ENCODE results near the gene FCN2. TPM values are rescaled to one million over a fixed set of nuclear protein-coding genes. Genes with fewer than 3 reads are reported as not detected.
"Not testable (repeated sequence)": the region's sequence is repeated elsewhere in the genome, so short reads cannot be mapped to it uniquely, and the experiment has no call there.

The FCN2 gene
- total RNA-seq, 1 donor from 2014 or later, result 2.6 TPM

DNA sequence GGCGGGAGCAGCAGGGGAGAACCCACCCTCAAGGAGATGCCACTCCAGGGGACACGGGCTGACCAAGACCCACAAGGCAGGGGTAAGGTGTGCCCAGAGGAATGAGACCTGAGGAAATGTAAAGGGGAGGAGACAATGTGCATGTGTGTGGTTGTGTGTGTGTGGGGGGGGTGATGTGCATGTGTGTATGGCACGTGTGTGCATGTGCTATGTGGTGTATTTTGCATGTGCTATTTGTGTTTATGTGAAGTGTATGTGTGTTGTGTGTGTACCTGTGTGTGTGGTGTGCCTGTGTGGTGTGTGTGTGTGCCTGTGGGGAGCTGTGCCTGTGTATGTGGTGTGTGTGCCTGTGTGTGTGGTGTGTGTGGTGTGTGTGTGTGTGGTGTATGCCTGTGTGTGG is 33.5 kb upstream of the FCN2 start:
- DNase-seq (ENCODE audit: low spot score), result no peak

DNA sequence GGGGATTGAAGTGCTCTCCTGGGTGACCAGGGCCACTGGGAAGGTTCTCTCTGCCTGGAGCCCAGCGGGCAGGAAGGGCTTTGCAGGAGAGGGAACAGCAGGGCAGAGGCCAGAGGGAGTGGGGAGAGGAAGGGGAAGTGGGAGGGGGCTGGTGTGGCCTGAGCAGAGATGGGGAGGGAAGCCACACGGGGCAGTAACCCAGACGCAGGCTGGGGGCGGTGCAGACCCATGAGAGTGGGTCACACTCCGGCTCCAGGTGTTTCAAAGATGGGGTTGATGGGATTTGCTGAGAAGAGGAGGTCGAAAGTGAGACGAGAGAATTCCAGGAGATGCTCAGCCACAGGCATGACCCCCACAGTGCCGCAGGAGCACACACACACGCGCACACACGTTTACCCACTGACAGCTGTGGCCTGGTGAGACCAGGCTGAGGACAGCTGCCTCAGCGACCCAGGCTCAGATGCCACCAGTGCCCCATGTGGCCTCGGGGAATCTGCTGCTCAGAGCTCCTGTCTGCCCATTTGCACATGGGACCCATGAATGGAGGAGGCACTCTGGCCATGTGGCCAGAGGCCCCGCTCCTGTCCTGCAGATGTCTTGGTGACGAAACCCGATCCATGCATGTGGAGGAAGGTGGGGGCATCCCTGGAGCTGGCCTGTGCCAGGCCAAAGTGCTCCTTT is 32.7 kb upstream of the FCN2 start:
- DNase-seq (ENCODE audit: low spot score), result no peak

DNA sequence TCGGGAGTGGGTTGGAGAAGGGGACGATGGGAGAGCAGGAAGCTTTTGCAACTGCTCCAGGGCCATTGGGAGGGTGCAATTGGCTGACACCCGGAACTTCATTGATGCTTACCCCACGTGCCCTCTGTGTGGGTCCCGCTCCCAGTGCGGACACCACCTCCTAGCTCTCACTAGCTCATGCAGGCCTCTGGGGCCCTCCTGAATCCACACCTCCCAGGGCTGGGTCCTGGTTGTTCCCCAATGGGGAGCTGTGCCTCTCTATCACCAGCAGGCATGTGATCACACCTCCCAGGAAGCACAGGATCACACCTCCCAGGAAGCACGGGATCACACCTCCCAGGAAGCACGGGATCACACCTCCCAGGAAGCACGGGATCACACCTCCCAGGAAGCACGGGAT is 32.1 kb upstream of the FCN2 start:
- DNase-seq (ENCODE audit: low spot score), result no peak

DNA sequence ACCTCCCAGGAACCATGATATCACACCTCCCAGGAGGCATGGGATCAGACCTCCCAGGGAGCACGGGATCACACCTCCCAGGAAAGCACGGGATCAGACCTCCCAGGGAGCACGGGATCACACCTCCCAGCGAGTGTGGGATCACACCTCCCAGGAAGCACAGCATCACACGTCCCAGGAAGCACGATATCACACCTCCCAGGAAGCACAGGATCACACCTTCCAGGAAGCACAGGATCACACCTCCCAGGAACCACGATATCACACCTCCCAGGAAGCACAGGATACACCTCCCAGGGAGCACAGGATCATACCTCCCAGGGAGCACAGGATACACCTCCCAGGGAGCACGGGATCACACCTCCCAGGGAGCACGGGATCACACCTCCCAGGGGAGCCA is 30.0 kb upstream of the FCN2 start:
- no peak for DNase-seq (ENCODE audit: low spot score)

DNA sequence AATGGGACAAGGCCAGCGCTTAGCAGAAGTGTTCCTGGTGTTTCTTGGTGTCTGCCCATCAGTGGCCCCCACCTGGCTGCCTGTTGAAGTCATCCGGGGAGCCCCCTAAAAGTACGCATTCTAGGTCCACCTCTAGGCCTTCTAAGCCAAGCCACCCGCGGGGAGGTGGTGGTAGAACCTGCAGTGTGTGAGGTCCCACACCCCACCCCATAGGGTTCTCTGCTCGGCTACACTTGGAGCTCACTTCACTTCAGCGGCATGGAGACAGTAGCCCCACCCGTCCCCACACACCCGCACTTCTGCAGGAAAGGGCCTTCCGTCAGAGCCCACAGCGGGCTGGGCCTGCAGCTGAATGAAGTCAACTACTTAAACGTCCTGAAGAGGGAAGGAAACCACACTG is 29.6 kb upstream of the FCN2 start:
- no peak for DNase-seq (ENCODE audit: low spot score)

DNA sequence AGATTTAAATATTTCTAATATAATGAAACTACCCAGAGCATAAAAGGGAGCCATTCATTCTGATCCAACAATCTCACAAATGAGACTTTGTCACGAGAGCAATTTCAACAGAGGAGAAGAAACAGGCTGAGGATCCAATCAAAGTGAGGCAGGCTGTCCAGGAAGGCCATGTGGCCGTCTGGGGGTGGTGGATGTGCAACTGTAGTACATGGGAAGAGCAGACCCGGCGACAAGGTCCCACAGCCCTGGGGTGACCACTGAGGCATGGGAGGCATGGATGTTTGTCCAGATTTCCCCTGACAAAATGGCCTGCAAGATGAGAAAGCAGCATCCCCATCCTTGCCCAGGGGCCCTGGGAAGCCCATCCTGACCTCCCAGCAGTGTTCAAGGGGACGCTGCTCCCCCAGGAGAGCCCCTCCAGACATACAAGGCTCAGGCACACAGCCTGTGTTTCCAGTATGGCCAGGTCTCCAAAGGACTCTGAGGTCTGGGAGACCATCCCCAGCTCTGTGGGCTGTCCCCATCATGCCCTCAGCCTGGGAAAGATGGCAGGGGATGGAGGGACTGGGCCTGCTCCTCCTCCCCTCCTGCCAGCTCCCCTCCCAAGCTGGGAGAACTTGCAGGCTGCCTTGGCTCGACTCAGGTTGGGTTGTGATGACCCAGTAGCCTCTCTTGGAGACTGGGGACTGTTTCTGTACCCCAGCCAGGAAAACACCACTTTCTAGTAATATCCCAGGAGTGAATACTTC is 27.5 kb upstream of the FCN2 start:
- no peak for DNase-seq (ENCODE audit: low spot score)

DNA sequence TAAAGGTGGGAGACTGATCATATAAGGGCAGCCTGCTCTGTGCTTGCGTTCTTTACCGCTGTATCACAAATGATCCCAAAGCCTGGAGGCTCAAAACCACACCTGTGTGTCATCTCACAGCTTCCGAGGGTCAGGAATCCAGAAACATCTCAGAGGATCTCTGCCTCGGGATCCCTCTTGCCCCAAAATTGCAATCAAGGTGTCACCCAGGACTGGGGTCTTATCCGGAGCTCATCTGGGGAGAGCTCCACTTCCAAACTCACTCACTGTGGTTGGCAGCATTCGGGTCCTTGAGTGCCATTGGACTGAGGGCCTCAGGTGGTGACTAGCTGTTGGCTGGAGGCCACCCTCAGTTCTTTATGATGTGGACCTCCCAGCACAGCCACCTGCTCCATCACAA is 26.7 kb upstream of the FCN2 start:
- DNase-seq (ENCODE audit: low spot score), result no peak

DNA sequence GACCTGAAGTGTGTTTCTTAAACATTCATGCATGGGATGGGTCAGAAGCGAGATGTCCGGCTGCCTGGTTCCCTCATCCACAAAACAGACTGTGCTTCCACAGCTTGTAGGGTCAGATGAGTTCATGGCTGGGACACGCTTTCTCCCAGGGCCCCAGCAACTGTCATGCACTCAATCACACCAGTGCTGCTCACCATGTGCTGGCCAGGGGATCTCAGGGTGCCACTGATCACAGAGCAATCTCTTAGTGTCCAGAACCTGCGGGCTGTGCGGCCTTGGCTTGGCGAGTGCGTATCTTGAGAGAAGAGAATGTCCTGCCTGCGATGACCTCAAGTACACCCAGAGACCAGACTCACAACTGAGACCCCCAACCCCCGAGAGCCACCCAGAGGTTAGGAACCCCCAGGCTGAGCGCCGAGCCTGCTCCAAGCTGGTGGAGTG is 26.0 kb upstream of the FCN2 start:
- DNase-seq (ENCODE audit: low spot score), result no peak

DNA sequence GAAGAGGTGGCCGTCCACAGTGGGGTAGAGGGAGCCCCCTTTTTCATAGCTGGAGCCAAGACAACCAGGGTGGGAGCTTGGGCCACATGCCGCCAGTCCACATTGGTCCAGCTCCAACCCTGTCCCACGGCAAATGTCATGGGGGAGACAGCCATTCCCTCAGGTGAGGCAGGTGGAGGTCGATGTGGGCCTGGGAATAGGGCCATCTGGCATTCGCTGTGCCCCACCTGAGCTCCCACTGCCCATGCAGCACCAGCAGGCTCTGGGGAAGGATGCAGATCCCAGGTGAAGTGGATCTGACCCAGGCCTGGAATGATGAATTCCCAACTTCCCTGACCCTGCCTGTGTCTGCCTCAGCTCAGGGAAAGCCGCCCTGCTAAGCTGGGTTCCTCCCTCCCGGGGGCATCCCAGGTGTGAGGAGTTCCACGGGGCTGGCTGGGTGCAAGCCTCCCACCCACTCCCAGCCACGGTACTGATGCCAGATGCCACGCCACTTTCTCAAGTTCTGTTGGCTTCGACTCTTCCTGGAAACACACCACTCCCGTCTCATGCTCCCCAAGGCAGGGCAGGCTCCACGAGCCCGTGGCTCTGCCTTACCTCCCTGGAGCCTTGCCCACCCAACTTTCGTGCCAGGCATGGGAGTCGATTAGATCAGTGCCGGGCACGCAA is 25.2 kb upstream of the FCN2 start:
- no peak for DNase-seq (ENCODE audit: low spot score)

DNA sequence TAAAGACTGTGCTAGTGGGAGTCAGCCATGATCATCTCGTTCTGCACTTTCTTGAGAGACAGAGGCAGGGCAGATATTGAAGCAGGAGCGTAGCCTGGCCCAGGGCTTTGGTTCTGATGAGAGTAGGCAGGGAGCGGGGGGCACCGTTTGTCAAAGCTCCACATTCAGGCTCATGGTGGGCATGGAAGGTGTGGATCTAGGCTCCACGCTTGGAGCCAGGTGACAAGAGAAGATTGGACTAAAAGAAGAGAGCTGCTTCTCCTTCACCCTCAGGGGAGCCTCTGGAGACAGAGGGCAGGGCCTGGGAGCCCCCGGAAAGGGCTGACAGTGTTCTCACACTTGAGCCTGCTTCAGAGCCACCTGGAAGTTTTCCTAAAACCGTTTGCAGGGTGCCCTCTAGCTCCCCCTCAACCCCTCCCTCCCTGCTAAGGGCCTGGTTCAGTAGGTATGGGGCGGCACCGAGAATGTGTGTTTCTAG is 24.7 kb upstream of the FCN2 start:
- no peak for DNase-seq (ENCODE audit: low spot score)

DNA sequence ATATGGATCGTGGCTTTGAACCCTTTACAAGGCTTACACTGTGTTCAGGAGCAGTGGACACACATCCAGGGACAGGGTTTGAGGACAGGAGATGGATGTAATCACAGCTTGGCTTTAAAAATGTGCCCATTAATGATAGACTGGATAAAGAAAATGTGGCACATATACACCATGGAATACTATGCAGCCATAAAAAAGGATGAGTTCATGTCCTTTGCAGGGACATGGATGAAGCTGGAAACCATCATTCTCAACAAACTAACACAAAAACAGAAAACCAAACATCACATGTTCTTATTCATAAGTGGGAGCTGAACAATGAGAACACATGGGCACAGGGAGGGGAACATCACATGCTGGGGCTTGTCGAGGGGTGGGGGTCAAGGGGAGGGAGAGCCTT is 23.2 kb upstream of the FCN2 start:
- DNase-seq (ENCODE audit: low spot score), result not testable (repeated sequence)

DNA sequence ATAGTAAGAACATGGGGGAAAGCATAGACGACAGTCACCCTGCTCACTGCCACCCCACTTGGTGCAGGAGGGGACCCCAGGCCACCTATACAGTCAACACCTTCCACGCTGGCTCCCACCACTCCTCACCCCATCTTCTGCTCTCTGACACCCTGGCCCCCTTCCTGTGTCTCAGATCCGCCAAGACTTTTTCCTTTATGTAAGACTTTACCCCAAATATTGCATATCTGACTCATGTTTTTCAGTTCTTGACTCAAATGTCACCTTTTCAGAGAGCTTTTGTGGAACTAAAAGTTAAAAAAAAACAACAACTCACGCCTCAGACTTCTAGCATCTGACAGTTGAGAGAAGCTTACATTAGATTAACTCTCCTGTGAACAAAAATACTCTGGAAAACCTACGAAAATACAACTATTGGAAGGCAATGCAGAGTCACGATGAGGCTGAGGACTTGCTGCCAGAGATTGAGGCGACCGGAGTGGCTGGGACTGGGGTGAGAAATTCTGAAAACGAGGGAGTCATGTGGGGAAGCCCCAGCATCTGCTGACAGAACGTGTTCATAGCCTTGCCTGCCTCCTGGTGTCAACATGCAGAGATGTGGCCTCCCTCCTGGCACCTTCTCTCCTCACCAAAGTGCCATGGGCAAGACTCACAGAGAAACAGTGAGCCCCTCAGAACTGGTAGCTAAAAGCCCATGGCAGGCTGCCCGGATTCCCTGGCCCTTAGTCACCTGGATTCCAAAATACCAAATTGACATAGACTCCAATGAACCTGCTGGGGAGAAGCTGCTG is 22.4 kb upstream of the FCN2 start:
- no peak for DNase-seq (ENCODE audit: low spot score)

DNA sequence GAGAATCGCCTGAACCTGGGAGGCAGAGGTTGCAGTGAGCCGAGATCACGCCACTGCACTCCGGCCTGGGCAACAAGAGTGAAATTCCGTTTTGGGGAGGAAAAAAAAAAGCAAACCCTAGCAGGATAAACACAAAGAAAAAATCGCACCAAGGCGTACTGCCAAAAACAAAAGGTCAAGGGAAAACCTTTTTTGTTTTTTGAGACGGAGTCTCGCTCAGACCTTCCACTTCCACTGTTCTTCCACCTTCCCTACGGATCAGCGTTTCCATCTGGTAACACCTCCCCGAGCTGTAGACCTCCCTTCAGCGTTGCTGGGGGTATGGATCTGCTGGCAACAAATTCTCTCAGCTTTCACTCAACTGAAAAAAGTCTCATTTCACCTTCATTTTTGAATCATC is 20.1 kb upstream of the FCN2 start:
- DNase-seq (ENCODE audit: low spot score), result no peak

DNA sequence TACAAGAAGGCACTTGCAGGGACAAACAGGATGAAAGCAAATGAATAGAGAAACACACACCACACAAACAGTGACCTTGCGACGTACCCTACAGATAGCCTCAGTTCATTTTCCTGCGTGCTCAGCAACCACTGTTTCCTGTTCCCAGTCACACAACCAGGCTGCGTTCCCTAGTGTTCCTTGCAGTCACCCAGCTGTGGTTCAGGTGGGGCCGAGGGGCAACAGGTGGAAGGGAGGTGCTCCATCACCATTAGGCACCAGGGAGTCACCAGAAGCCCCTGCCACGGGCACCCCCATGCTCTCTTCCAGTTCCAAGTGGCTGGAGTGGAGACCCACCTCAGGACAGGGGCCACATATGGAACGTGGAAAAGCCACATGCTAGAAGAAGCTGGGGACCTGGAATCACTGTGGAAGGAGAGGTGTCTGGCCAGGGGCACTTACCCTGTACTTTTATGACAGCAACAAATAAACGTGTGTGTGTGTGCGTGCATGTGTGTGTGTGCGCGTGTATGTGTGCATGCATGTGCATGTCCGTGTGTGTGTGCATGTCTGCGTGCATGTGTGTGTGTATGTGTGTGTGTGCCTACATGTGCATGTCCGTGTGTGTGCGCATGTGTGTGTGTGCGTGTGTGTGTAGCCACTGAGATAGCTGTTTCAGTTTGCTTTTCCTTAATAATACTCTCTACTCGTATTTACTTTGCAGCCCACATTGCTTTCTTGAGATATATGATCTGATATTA is 18.8 kb upstream of the FCN2 start:
- DNase-seq (ENCODE audit: low spot score), result no peak

DNA sequence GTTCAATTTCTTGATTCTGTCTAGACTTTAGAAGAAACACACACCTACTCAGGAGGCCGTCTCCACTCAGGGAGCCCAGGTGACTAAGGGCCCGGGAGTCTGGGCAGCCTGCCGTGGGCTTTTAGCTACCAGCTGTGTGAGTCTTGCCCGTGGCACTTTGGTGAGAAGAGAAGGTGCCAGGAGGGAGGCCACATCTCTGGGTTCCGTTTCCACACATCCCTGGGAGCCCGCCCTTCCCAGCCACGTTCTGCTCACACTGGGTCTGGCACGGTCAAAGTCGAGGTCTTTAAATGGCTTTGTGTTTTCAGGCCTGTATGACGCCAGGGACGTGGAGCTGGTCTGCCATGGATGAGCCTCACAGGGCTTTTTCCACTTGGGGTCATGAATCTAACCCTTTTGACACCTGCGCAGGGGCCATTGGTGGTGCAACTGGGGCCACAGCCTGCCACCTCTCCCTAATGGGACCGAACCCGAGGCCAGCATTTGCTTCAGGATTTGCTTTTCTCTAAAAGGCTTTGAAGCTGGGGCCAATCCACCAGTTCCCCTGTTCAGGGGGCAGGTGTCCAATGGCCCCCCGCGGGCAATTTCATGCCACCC is 17.2 kb upstream of the FCN2 start:
- no peak for DNase-seq (ENCODE audit: low spot score)

DNA sequence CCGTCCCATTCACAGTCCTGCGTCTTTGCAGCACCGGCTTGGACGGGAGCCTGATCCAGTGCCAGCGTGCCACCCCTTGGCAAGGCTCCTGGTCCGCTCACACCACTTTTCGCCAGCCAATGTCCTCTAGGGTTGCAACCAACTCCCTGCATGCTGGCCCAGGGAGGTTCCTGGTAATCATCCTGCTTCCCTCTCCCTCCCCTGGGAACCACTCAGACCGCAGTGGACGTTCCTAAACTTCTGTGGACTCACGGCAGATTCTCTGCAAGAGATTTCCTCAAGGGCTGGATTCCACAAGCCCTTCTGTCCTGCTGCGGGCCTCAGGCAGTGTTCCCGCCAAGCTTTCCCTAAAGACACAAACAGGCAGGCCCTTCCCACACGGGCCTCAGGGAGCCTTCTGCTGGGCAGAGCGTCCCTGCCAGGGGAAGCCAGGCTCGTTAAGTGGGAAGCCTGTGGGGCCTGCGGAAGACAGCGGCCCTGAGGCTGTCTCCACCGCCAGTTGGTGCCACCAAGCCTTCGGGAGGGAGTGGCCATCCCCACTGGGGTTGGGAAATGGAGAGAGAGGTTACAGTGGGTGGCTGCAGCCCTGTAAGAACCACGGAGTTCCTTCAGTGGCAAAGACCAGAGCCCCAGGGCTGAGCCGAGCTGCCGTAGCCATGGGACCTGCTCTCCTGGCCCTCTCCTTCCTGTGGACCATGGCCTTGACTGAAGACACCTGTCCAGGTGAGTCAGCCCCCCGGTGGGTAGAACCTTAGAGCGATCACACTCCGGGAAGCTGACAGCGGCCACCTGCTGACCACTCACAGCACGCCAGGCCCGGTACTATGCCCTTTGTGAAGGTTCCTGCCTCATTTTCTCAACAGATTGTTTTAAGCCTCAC is 16.4 kb upstream of the FCN2 start:
- DNase-seq (ENCODE audit: low spot score), result no peak

DNA sequence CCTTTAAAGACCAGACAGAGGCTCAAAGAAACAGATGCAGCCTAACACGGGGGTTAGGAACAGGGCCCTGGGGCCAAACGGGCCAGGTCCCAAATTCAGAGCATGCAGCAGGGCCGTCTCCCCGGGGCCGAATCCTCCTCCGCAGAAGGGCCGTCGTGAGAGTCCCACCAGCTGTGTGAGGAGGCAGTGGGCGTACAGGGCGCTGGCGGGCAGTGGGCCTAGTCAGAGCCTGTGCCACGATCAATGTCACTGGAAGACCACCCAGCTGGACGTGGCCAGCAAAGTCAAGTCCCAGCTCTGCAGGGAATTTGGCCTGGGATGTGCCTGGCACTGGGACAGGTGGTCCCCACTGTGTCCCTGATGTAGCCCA is 15.8 kb upstream of the FCN2 start:
- DNase-seq (ENCODE audit: low spot score), result no peak

DNA sequence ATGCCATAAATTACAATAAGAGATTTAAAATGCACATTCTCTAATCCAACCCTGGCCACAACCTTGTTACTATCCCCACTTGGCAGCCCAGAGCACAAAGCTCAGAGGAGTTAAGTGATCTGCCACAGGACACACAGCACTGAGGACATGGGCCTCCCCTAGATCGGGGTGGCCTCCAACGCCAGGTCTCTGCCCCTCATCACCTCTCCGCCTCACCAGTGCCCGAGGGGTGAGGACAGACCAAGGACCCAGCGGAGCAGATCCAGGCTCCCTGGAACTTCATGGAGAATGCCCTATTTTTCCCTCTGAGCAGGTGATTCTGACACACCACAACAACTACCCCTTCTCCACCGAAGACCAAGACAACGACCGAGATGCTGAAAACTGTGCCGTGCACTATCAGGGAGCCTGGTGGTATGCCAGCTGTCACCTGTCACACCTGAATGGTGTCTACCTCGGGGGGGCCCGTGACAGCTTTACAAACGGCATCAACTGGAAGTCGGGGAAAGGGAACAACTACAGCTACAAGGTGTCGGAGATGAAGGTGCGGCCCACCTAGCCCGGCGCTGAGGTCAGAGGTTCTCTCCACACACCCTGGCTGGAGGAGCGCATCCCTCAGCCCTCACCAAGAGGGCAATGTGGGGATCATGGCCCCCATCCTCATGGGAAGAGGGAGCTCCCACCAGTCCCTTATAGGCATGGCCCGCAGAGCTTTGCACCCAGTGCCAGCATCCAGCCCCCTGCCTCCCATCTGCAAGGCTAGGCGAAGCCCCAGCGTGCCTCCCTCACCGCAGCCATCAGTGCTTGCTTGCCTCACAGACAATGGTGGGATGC is 12.5 kb upstream of the FCN2 start:
- DNase-seq (ENCODE audit: low spot score), result no peak
